K562 (cell line): ENCODE measurements around the gene CCDC106. TPM values are rescaled to one million over a fixed set of nuclear protein-coding genes. Genes with fewer than 3 reads are reported as not detected.

Experiments used
- FOXK1 ChIP-seq: sonication (generic); formaldehyde crosslinking; IDR thresholded peaks from 2 replicates; pipeline ENCODE4 v1.8.0; 2022; ENCODE audit warnings: missing genetic modification reagents, mild to moderate bottlenecking, borderline replicate concordance
- HSF4 ChIP-seq: fragments of 250-450 bp; sonication (Bioruptor Pico); IDR thresholded peaks from 2 replicates; pipeline ENCODE4 v2.1.2; 2022; ENCODE audit warnings: mild to moderate bottlenecking, moderate library complexity, borderline replicate concordance
- KDM5B ChIP-seq: fragments of 200-600 bp; sonication (generic); IDR thresholded peaks from 2 replicates; pipeline ENCODE4 v1.6.1; 2012; ENCODE audit warnings: low read depth, mild to moderate bottlenecking, moderate library complexity, low read length, control low read depth, inconsistent platforms; ENCODE audit not compliant: insufficient replicate concordance
- MTA2 ChIP-seq: fragments of 450-650 bp; IDR thresholded peaks from 2 replicates; pipeline ENCODE4 v1.6.1; 2016; ENCODE audit warnings: low read depth
- NFATC3 ChIP-seq: fragments of 450-650 bp; IDR thresholded peaks from 2 replicates; pipeline ENCODE4 v1.6.1; 2017; ENCODE audit warnings: mild to moderate bottlenecking
- SAP30 ChIP-seq: fragments of 200-600 bp; sonication (generic); IDR thresholded peaks from 2 replicates; pipeline ENCODE4 v1.6.1; 2012; ENCODE audit warnings: borderline replicate concordance, low read depth, mild to moderate bottlenecking, moderate library complexity, low read length, control low read depth, inconsistent platforms; ENCODE audit not compliant: insufficient read depth, poor library complexity, severe bottlenecking
- SMARCE1 ChIP-seq: fragments of 450-650 bp; IDR thresholded peaks from 2 replicates; pipeline ENCODE4 v1.7.1; 2016; ENCODE audit warnings: mild to moderate bottlenecking
- SPI1 ChIP-seq: IDR thresholded peaks from 2 replicates; pipeline ENCODE4 v1.6.1; 2011; ENCODE audit warnings: low read depth, low read length, control low read depth, borderline replicate concordance
- SRSF9 ChIP-seq: fragments of 200-400 bp; formaldehyde crosslinking; IDR thresholded peaks from 2 replicates; pipeline ENCODE4 v1.6.1; 2017; ENCODE audit warnings: low read depth, low read length, borderline replicate concordance
- STAT5A ChIP-seq: IDR thresholded peaks from 2 replicates; pipeline ENCODE4 v1.6.1; 2012; ENCODE audit warnings: low read length, inconsistent platforms, borderline replicate concordance
- SUPT5H ChIP-seq: fragments of 450-650 bp; IDR thresholded peaks from 2 replicates; pipeline ENCODE4 v1.6.1; 2016
- ZNF232 ChIP-seq: sonication (generic); formaldehyde crosslinking; IDR thresholded peaks from 2 replicates; pipeline ENCODE4 v1.8.0; 2022; ENCODE audit warnings: mild to moderate bottlenecking, missing genetic modification reagents
- polyA plus RNA-seq, 8 experiments: library from polyadenylated mRNA; depleted of rRNA in 4 of 8; stranded (reverse) in 5 of 8; unstranded in 3 of 8; fragments of >200 nt; fragmentation: Nextera tagmentation in 2 of 8; fragmentation: Illumina TruSeq in 1 of 8; extraction: Ambion mirVana in 2 of 8; extraction: Trizol in 1 of 8; gene quantifications; 2 replicates each; pipeline versions ENCODE4 v1.2.1 to v1.2.3, GENCODE V29; 2011 to 2014; ENCODE audit warnings: inconsistent platforms in 1 of 8, missing spikeins in 1 of 8
- total RNA-seq, 7 experiments: library from RNA; depleted of rRNA in 6 of 7; stranded (reverse); fragments of >200 nt in 6 of 7; fragmentation: Illumina TruSeq in 2 of 7; extraction: Trizol in 2 of 7; gene quantifications; 2 replicates each; pipeline versions ENCODE4 v1.2.1 to v1.2.3, GENCODE V29; 2011 to 2021; ENCODE audit warnings: low replicate concordance in 1 of 7
- TF ChIP-seq, protein P1 (sequence below), 3 experiments: fragments of 200-800 bp in 1 of 3; sonication (Bioruptor generic) in 1 of 3; sonication (generic) in 1 of 3; formaldehyde crosslinking in 1 of 3; IDR thresholded peaks; 2 replicates each; pipeline versions ENCODE4 v1.6.1 to v1.8.0; 2016 to 2022; ENCODE audit warnings: mild to moderate bottlenecking in 2 of 3, missing compliant biosample characterization in 2 of 3, missing genetic modification characterization in 2 of 3, missing genetic modification reagents in 1 of 3
- TF ChIP-seq, protein P2 (sequence below): fragments of 450-650 bp; formaldehyde crosslinking; IDR thresholded peaks from 2 replicates; pipeline ENCODE4 v1.4.0; 2022; ENCODE audit warnings: missing genetic modification characterization
- TF ChIP-seq, protein P3 (sequence below), 2 experiments: fragments of 450-650 bp in 1 of 2; sonication (generic) in 1 of 2; formaldehyde crosslinking in 1 of 2; IDR thresholded peaks; 2 replicates each; pipeline versions ENCODE4 v1.7.1 to v1.9.0; 2016 to 2022; ENCODE audit warnings: inconsistent platforms in 1 of 2, mild to moderate bottlenecking in 1 of 2, missing genetic modification reagents in 1 of 2

Gene CCDC106
- total and polyA plus RNA-seq, 9 of the 15 experiments (the other 6 are each of a cell fraction or from before 2014, with no cell fraction given), result 0.10 to 27.5 (median 15.0) TPM; not detected in 1

DNA sequence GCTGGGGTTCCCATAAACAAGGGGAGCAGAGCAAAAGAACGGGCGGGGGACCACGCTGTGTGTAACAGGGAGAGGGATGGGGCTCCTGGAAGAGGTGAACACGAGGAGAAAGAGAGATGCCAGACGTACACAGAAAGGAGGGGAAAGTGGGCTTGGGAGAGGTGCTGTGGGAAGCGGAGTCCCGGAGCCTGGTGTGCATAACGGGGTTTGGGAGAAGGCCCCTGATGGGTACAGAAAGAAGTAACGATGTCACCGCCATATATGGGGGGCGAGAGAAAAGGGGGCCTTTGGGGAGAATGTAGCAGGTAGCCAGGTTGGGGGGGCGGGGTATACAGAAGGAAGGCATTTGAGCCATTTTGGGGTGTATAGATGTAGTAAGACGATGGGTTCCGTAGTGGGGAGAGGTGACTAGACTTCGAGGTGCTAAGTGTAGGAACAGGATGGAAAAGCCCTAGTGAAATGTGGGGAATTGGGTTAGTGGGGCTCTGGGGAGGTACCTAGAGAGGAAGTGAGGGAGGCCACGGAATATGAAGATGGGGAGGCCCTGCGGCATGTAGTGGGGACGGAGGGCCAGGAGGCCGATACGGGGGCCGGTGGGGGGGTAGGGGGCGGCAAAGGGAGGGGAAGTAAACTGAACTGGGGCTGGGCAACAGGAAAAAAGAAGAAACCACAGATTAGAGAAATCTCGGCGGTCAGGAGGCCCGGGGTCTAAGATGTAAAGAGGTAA lies 6.4 kb upstream of the CCDC106 start (continued):
- TF ChIP-seq SAP30 (peak; percentile 56), STAT5A (no peak), FOXK1 (no peak), HSF4 (no peak), SPI1 (peak; percentile 53; the same call in 1 of the 2 replicates), MTA2 (no peak), SMARCE1 (0 out of 2 replicates have a peak, but pooled peaks have one; percentile 12), ZNF232 (CRISPR knock-in tag) (no peak), SUPT5H (peak; percentile 55), SRSF9 (no peak), NFATC3 (no peak), KDM5B (peak; percentile 63)
- TF ChIP-seq, protein P1, sequence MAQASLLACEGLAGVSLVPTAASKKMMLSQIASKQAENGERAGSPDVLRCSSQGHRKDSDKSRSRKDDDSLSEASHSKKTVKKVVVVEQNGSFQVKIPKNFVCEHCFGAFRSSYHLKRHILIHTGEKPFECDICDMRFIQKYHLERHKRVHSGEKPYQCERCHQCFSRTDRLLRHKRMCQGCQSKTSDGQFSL (CRISPR knock-in tag; IDR thresholded peaks at IDR 0.05), result no peak
- TF ChIP-seq, protein P1 (tag; IDR thresholded peaks at IDR 0.05), result 0 out of 4 replicates have a peak, but pooled peaks of 1 of the 2 experiments have one; percentile 45
- TF ChIP-seq, protein P2, sequence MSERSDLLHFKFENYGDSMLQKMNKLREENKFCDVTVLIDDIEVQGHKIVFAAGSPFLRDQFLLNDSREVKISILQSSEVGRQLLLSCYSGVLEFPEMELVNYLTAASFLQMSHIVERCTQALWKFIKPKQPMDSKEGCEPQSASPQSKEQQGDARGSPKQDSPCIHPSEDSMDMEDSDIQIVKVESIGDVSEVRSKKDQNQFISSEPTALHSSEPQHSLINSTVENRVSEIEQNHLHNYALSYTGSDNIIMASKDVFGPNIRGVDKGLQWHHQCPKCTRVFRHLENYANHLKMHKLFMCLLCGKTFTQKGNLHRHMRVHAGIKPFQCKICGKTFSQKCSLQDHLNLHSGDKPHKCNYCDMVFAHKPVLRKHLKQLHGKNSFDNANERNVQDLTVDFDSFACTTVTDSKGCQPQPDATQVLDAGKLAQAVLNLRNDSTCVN (CRISPR knock-in tag), result peak; percentile 95
- TF ChIP-seq, protein P3, sequence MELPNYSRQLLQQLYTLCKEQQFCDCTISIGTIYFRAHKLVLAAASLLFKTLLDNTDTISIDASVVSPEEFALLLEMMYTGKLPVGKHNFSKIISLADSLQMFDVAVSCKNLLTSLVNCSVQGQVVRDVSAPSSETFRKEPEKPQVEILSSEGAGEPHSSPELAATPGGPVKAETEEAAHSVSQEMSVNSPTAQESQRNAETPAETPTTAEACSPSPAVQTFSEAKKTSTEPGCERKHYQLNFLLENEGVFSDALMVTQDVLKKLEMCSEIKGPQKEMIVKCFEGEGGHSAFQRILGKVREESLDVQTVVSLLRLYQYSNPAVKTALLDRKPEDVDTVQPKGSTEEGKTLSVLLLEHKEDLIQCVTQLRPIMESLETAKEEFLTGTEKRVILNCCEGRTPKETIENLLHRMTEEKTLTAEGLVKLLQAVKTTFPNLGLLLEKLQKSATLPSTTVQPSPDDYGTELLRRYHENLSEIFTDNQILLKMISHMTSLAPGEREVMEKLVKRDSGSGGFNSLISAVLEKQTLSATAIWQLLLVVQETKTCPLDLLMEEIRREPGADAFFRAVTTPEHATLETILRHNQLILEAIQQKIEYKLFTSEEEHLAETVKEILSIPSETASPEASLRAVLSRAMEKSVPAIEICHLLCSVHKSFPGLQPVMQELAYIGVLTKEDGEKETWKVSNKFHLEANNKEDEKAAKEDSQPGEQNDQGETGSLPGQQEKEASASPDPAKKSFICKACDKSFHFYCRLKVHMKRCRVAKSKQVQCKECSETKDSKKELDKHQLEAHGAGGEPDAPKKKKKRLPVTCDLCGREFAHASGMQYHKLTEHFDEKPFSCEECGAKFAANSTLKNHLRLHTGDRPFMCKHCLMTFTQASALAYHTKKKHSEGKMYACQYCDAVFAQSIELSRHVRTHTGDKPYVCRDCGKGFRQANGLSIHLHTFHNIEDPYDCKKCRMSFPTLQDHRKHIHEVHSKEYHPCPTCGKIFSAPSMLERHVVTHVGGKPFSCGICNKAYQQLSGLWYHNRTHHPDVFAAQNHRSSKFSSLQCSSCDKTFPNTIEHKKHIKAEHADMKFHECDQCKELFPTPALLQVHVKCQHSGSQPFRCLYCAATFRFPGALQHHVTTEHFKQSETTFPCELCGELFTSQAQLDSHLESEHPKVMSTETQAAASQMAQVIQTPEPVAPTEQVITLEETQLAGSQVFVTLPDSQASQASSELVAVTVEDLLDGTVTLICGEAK (IDR thresholded peaks at IDR 0.05), result peak; percentile 43; the same call in 1 of the 2 replicates
- TF ChIP-seq, protein P3 (CRISPR knock-in tag; IDR thresholded peaks at IDR 0.05), result no peak
